GM12873 (cell line): ENCODE data around the gene MED10.

Experiments
- CTCF ChIP-seq: IDR thresholded peaks from 2 replicates; pipeline ENCODE4 v1.5.1; 2012; ENCODE audit warnings: low read depth, mild to moderate bottlenecking, moderate library complexity, low read length, control low read depth; ENCODE audit not compliant: insufficient read depth; ENCODE audit errors: missing control alignments

MED10 gene

GRCh38 chr5:6372251-6373080 is 5.9 kb downstream of the MED10 start:
- no peak for TF ChIP-seq CTCF

- TF ChIP-seq CTCF: no peak
These were observed 7.1 kb downstream of the MED10 start for GRCh38 chr5:6371079-6371810.

- TF ChIP-seq CTCF: no peak
These were observed 7.8 kb downstream of the MED10 start for GRCh38 chr5:6370580-6370979.

- TF ChIP-seq CTCF: no peak
These were observed 12.3 kb downstream of the MED10 start for GRCh38 chr5:6365977-6366590.

GRCh38 chr5:6365142-6365976 is 13.0 kb downstream of the MED10 start:
- no peak for TF ChIP-seq CTCF

GRCh38 chr5:6362846-6363245 is 15.5 kb downstream of the MED10 start:
- TF ChIP-seq CTCF: no peak

GRCh38 chr5:6361101-6361500 is 17.2 kb downstream of the MED10 start:
- no peak for TF ChIP-seq CTCF
